H1 (cell line): ENCODE measurements around the gene RANBP9. TPM values are rescaled to one million over a fixed set of nuclear protein-coding genes. Genes with fewer than 3 reads are reported as not detected.

Experiments used
- CTCF ChIA-PET: fragments of 300-600 bp; sonication (Branson Sonifier 250); formaldehyde crosslinking; loops from one replicate; lab custom pipeline; 2021; ENCODE audit not compliant: partially characterized antibody; lab: Charles Lee
- POLR2A ChIA-PET: fragments of 300-600 bp; sonication (Branson Sonifier 250); formaldehyde crosslinking; loops from one replicate; lab custom pipeline; 2021; ENCODE audit warnings: inconsistent platforms; ENCODE audit not compliant: partially characterized antibody; lab: Charles Lee
- DNase-seq, 2 experiments: peaks; one replicate each; pipeline versions ENCODE4 v3.0.0 to v3.0.0-alpha.2; 2010 to 2022; ENCODE audit warnings: low spot score in 2 of 2, low read depth in 1 of 2, mixed read lengths in 1 of 2
- FAIRE-seq: peaks from 2 replicates; lab custom pipeline; 2011; peaks lifted over from hg19 to GRCh38; lab: Jason Lieb, UNC
- H2AFZ ChIP-seq: 2 replicates; pipeline ENCODE4 v1.8.1; 2012; ENCODE audit warnings: low read length, inconsistent platforms
- H2AK5ac ChIP-seq: 2 replicates; pipeline ENCODE4 v1.6.1; 2013; ENCODE audit warnings: low read depth, low read length
- H2BK120ac ChIP-seq: replicated peaks from 2 replicates; pipeline ENCODE3; 2013; ENCODE audit warnings: low read depth, low read length, inconsistent platforms
- H2BK12ac ChIP-seq: 2 replicates; pipeline ENCODE4 v1.6.1; 2013; ENCODE audit warnings: low read depth, low read length
- H2BK15ac ChIP-seq: 2 replicates; pipeline ENCODE4 v1.6.1; 2013; ENCODE audit warnings: low read length
- H2BK20ac ChIP-seq: 2 replicates; pipeline ENCODE4 v1.6.1; 2013; ENCODE audit warnings: low read length
- H2BK5ac ChIP-seq: 2 replicates; pipeline ENCODE4 v1.6.1; 2013; ENCODE audit warnings: low read depth, low read length
- H3K14ac ChIP-seq: 2 replicates; pipeline ENCODE4 v1.6.1; 2013; ENCODE audit warnings: inconsistent platforms; ENCODE audit not compliant: insufficient read length
- H3K18ac ChIP-seq: 2 replicates; pipeline ENCODE4 v1.6.1; 2013; ENCODE audit warnings: low read length; ENCODE audit errors: extremely low read depth
- H3K23ac ChIP-seq: 2 replicates; pipeline ENCODE4 v1.6.1; 2013; ENCODE audit warnings: inconsistent platforms; ENCODE audit not compliant: insufficient read length
- H3K23me2 ChIP-seq: 2 replicates; pipeline ENCODE4 v1.6.1; 2013; ENCODE audit warnings: low read depth, low read length
- H3K27ac ChIP-seq: 2 replicates; pipeline ENCODE4 v1.6.1; 2011; ENCODE audit warnings: low read depth, low read length, inconsistent platforms
- H3K27me3 ChIP-seq, 4 experiments: replicated peaks in 1 of 4; 1 replicate in 1 of 4; 2 replicates in 3 of 4; pipeline versions ENCODE4 v1.6.1 to v1.8.1; 2011 to 2013; ENCODE audit warnings: low read length in 3 of 4, mild to moderate bottlenecking in 3 of 4, inconsistent platforms in 2 of 4, mixed read lengths in 2 of 4, moderate library complexity in 1 of 4; ENCODE audit not compliant: control insufficient read depth in 3 of 4, insufficient read depth in 3 of 4; ENCODE audit errors: extremely low read depth in 1 of 4
- H3K36me3 ChIP-seq, 4 experiments: 2 replicates each; pipeline versions ENCODE4 v1.6.1 to v1.8.1; 2011 to 2013; ENCODE audit warnings: mild to moderate bottlenecking in 4 of 4, low read length in 3 of 4, moderate library complexity in 2 of 4, control low read depth in 1 of 4, inconsistent platforms in 1 of 4; ENCODE audit not compliant: insufficient read depth in 4 of 4, control insufficient read depth in 2 of 4
- H3K4ac ChIP-seq: replicated peaks from 2 replicates; pipeline ENCODE3; 2013; ENCODE audit warnings: low read length, low read depth, mixed read lengths, inconsistent platforms; ENCODE audit not compliant: insufficient read length
- H3K4me1 ChIP-seq, 4 experiments: replicated peaks in 1 of 4; 1 replicate in 1 of 4; 2 replicates in 3 of 4; pipeline versions ENCODE4 v1.6.1 to v1.8.1; 2011 to 2013; ENCODE audit warnings: low read length in 3 of 4, inconsistent platforms in 2 of 4, mixed read lengths in 1 of 4; ENCODE audit not compliant: insufficient read depth in 4 of 4, control insufficient read depth in 3 of 4
- H3K4me2 ChIP-seq, 2 experiments: 2 replicates each; pipeline versions ENCODE4 v1.6.1 to v1.8.1; 2011 to 2013; ENCODE audit warnings: low read depth in 2 of 2, low read length in 2 of 2, control low read depth in 1 of 2, inconsistent platforms in 1 of 2, mild to moderate bottlenecking in 1 of 2; ENCODE audit not compliant: insufficient read depth in 1 of 2
- H3K4me3 ChIP-seq, 4 experiments: fragments of 200-600, 300-600 bp in 1 of 4; sonication (generic), shearing (Covaris generic), sonication (Bioruptor Twin) in 1 of 4; 2 replicates each; pipeline versions ENCODE4 v1.5.1 to v1.8.1; 2011 to 2016; ENCODE audit warnings: low read length in 4 of 4, low read depth in 3 of 4, control low read depth in 2 of 4, inconsistent platforms in 2 of 4, mild to moderate bottlenecking in 2 of 4, mixed read lengths in 1 of 4, moderate library complexity in 1 of 4; ENCODE audit not compliant: insufficient read depth in 2 of 4; ENCODE audit errors: extremely low read depth in 1 of 4
- H3K56ac ChIP-seq: replicated peaks from 2 replicates; pipeline ENCODE3; 2013; ENCODE audit warnings: low read depth, mild to moderate bottlenecking, mixed read lengths, low read length, inconsistent platforms; ENCODE audit not compliant: insufficient read length
- H3K79me1 ChIP-seq: 2 replicates; pipeline ENCODE4 v1.6.1; 2013; ENCODE audit warnings: low read depth, low read length, control low read depth
- H3K79me2 ChIP-seq, 2 experiments: 2 replicates each; pipeline versions ENCODE4 v1.6.1 to v1.8.1; 2012 to 2013; ENCODE audit warnings: low read length in 2 of 2, mild to moderate bottlenecking in 2 of 2, inconsistent platforms in 1 of 2; ENCODE audit not compliant: insufficient read depth in 2 of 2, control insufficient read depth in 1 of 2
- H3K9ac ChIP-seq, 4 experiments: replicated peaks in 1 of 4; 1 replicate in 1 of 4; 2 replicates in 3 of 4; pipeline versions ENCODE4 v1.6.1 to v1.8.1; 2011 to 2013; ENCODE audit warnings: low read depth in 3 of 4, low read length in 3 of 4, control low read depth in 2 of 4, mild to moderate bottlenecking in 2 of 4, moderate library complexity in 2 of 4, inconsistent platforms in 1 of 4; ENCODE audit errors: extremely low read depth in 1 of 4
- H3K9me3 ChIP-seq, 2 experiments: 2 replicates each; pipeline versions ENCODE4 v1.6.1 to v1.8.1; 2012 to 2013; ENCODE audit warnings: mild to moderate bottlenecking in 2 of 2, moderate library complexity in 2 of 2, control low read depth in 1 of 2, inconsistent platforms in 1 of 2, low read depth in 1 of 2, low read length in 1 of 2, mixed read lengths in 1 of 2; ENCODE audit not compliant: insufficient read depth in 2 of 2
- H4K20me1 ChIP-seq, 2 experiments: replicated peaks in 1 of 2; 2 replicates each; pipeline versions ENCODE3 to v1.8.1; 2011 to 2013; ENCODE audit warnings: inconsistent platforms in 2 of 2, low read length in 2 of 2, mild to moderate bottlenecking in 1 of 2; ENCODE audit not compliant: insufficient read depth in 2 of 2, control insufficient read depth in 1 of 2
- H4K5ac ChIP-seq: 2 replicates; pipeline ENCODE4 v1.6.1; 2013; ENCODE audit warnings: low read length, low read depth, mixed read lengths, inconsistent platforms; ENCODE audit not compliant: insufficient read length
- H4K8ac ChIP-seq: 2 replicates; pipeline ENCODE4 v1.8.0; 2013; ENCODE audit warnings: mild to moderate bottlenecking, moderate library complexity, low read length, inconsistent platforms; ENCODE audit not compliant: insufficient read depth; ENCODE audit errors: extremely low read depth
- H4K91ac ChIP-seq: replicated peaks from 2 replicates; pipeline ENCODE3; 2013; ENCODE audit warnings: low read length, mixed read lengths, inconsistent platforms; ENCODE audit not compliant: insufficient read length
- BCL11A ChIP-seq, 2 experiments: IDR thresholded peaks; one replicate each; pipeline ENCODE4 v1.6.1; 2011; ENCODE audit warnings: low read depth in 2 of 2, low read length in 2 of 2, mild to moderate bottlenecking in 2 of 2
- CBX5 ChIP-seq: fragments of 300-800, 300-1000 bp; sonication (generic); IDR thresholded peaks from 2 replicates; pipeline ENCODE4 v1.7.1; 2016; ENCODE audit warnings: antibody characterized with exemption, low read length, low read depth
- CREB1 ChIP-seq: IDR thresholded peaks from 2 replicates; pipeline ENCODE4 v1.6.1; 2012; ENCODE audit warnings: inconsistent platforms
- CTBP2 ChIP-seq: IDR thresholded peaks from 2 replicates; pipeline ENCODE4 v1.7.0; 2011; ENCODE audit warnings: borderline replicate concordance, mild to moderate bottlenecking, moderate library complexity, mixed read lengths, low read length; ENCODE audit not compliant: insufficient read depth, insufficient read length
- NRF1 ChIP-seq: IDR thresholded peaks from 2 replicates; pipeline ENCODE4 v1.6.1; 2011; ENCODE audit warnings: mild to moderate bottlenecking, low read depth, low read length, improper control_type of control experiment
- POU5F1 ChIP-seq: IDR thresholded peaks from 2 replicates; pipeline ENCODE4 v1.6.1; 2011; ENCODE audit warnings: low read depth, mild to moderate bottlenecking, low read length, moderate library complexity
- RBBP5 ChIP-seq: IDR thresholded peaks from 2 replicates; pipeline ENCODE4 v1.7.1; 2012; ENCODE audit warnings: low read depth, mild to moderate bottlenecking, inconsistent platforms, low read length, moderate library complexity, borderline replicate concordance
- SAP30 ChIP-seq: fragments of 300-600 bp; sonication (generic); IDR thresholded peaks from 2 replicates; pipeline ENCODE4 v1.7.1; 2012; ENCODE audit warnings: low read length, moderate library complexity, mild to moderate bottlenecking, inconsistent platforms; ENCODE audit not compliant: insufficient read depth, insufficient replicate concordance
- SIRT6 ChIP-seq: IDR thresholded peaks from one replicate; pipeline ENCODE4 v1.7.1; 2012; ENCODE audit warnings: low read length, inconsistent platforms
- SP1 ChIP-seq: IDR thresholded peaks from 2 replicates; pipeline ENCODE4 v1.6.1; 2011; ENCODE audit warnings: low read depth, low read length
- SP4 ChIP-seq: IDR thresholded peaks from 2 replicates; pipeline ENCODE4 v1.6.1; 2012; ENCODE audit warnings: low read length, inconsistent platforms
- SRF ChIP-seq: IDR thresholded peaks from 2 replicates; pipeline ENCODE4 v1.6.1; 2011; ENCODE audit warnings: mild to moderate bottlenecking, low read depth, low read length, moderate library complexity
- WGBS, 2 experiments: shearing (Covaris generic) in 1 of 2; methylation state at CpG; one replicate each; pipeline versions ENCODE4 v1.1.6 to v1.1.7; 2013 to 2015; ENCODE audit warnings: low lambda C conversion rate in 2 of 2, mixed read lengths in 2 of 2, inconsistent platforms in 1 of 2, low coverage in 1 of 2, missing lambda C conversion rate in 1 of 2; ENCODE audit not compliant: insufficient replicate concordance in 2 of 2, insufficient coverage in 1 of 2, insufficient read length in 1 of 2; ENCODE audit errors: extremely low coverage in 1 of 2, missing lambda C conversion rate in 1 of 2; 5-methylcytosine and 5-hydroxymethylcytosine counted together
- polyA plus RNA-seq, 7 experiments: library from polyadenylated mRNA; depleted of rRNA in 3 of 7; stranded (reverse) in 5 of 7; unstranded in 2 of 7; fragments of >200 nt in 5 of 7; fragments of 200-250 nt in 2 of 7; gene quantifications; 1 replicate in 5 of 7; 2 replicates in 1 of 7; 4 replicates in 1 of 7; pipeline versions ENCODE4 v1.2.1 to v1.2.3, GENCODE V29; 2011 to 2013; ENCODE audit warnings: missing spikeins in 2 of 7, mixed read lengths in 2 of 7
- total RNA-seq: library from RNA; stranded (reverse); fragmentation: NEBNext Ultra II Directional; extraction: Animal tissue kit (Norgen Biotek cat#: 25700); gene quantifications from 2 replicates; pipeline ENCODE4 v1.2.1, GENCODE V29; 2021
- TF ChIP-seq, protein P1 (sequence below): IDR thresholded peaks from 2 replicates; pipeline ENCODE4 v1.6.1; 2011; ENCODE audit warnings: low read length, improper control_type of control experiment

RANBP9 gene
- total and polyA plus RNA-seq, 2 of the 8 experiments (the other 6 are each of a cell fraction or from before 2014, with no cell fraction given), result 13.0 to 36.7 TPM

DNA sequence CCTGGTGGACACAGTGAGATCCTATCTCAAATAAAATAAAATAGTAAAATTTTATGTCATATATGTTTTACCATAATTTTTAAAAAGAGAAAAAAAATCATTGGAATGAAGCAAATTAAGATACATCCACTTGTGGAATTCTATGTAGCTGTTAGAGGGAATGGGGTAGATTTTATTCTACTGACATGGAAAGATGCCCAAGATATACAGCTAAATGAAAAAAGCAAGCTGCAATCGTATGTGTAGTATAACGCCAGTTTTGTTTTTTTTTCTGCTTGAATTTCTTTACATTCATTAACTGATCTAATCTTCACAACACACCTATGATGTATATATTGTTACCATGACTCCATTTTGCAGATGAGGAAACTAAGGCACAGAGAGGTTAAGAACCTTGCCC, 23.4 kb upstream of the RANBP9 start:
- Histone ChIP-seq H4K91ac (no peak overlapping the region), H3K36me3 (no peaks in the 10 kb centered on the region), H4K20me1 (no peaks in the 10 kb centered on the region), H2BK20ac (no peak overlapping the region), H3K14ac (no peak overlapping the region), H4K5ac (no peak overlapping the region), H3K18ac (no peak overlapping the region), H3K4me1 (no peaks in the 10 kb centered on the region), H3K79me1 (no peaks in the 10 kb centered on the region), H2BK120ac (no peak overlapping the region), H3K9ac (no peak overlapping the region), H3K79me2 (no peaks in the 10 kb centered on the region), H3K4ac (no peak overlapping the region), H2BK12ac (no peak overlapping the region), H3K9me3 (no peaks in the 10 kb centered on the region), H3K4me2 (no peak overlapping the region), H2AFZ (no peak overlapping the region), H2BK5ac (no peak overlapping the region), H3K56ac (no peak overlapping the region), H3K27ac (no peak overlapping the region), H3K4me3 (no peak overlapping the region), H4K8ac (no peak overlapping the region), H2BK15ac (no peak overlapping the region)
- FAIRE-seq (no peak), DNase-seq (no peak)
- WGBS, 2 experiments, result 86% methylated on average over 2 of the region's 2 CpGs; no CpG with 5 or more reads in 1 of the 2 experiments
- CTCF ChIA-PET, result interaction anchor here (1.2 kb wide), 1 partner anchor 60 kb away, joined by 3 read pairs; no protein-coding TSS in a partner anchor
- TF ChIP-seq SIRT6, result no peak
- TF ChIP-seq CREB1, result no peak
- TF ChIP-seq NRF1, result no peak
- no peak for TF ChIP-seq RBBP5
- no peak for TF ChIP-seq SP1
- no peak for TF ChIP-seq SRF
- no peak for TF ChIP-seq SP4
- no peak for TF ChIP-seq CBX5
- no peak for TF ChIP-seq CTBP2
- no peak for TF ChIP-seq BCL11A (IDR thresholded peaks at IDR 0.05; ENCODE audit: low read depth in 2 of 2, low read length in 2 of 2)
- TF ChIP-seq POU5F1, result no peak
- TF ChIP-seq, protein P1, sequence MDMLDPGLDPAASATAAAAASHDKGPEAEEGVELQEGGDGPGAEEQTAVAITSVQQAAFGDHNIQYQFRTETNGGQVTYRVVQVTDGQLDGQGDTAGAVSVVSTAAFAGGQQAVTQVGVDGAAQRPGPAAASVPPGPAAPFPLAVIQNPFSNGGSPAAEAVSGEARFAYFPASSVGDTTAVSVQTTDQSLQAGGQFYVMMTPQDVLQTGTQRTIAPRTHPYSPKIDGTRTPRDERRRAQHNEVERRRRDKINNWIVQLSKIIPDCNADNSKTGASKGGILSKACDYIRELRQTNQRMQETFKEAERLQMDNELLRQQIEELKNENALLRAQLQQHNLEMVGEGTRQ, result no peak
- TF ChIP-seq SAP30, result no peak
- TF ChIP-seq, all 59 proteins: peak for 0
- POLR2A ChIA-PET, result interaction anchor here (1.3 kb wide), 1 partner anchor 13 kb away, joined by 3 read pairs; no protein-coding TSS in a partner anchor
- no peaks in the 10 kb centered on the region for H3K23me2 ChIP-seq
- no peak overlapping the region for H3K23ac ChIP-seq
- no peaks in the 10 kb centered on the region for H3K27me3 ChIP-seq
- no peak overlapping the region for H2AK5ac ChIP-seq
